Eye (tissue), 1 donor: Measurements from ENCODE around the gene NPAS3.
"Not testable (repeated sequence)": the region's sequence is repeated elsewhere in the genome, so short reads cannot be mapped to it uniquely, and the experiment has no call there.

Experiments used
- DNase-seq: peaks from one replicate; pipeline ENCODE4 v3.0.0-alpha.2; 2015

NPAS3 gene

GRCh38 chr14:33088274-33088673 is 149.6 kb downstream of the NPAS3 start:
- DNase-seq, result not testable (repeated sequence)

- DNase-seq, result no peak
Measured at GRCh38 chr14:33098016-33098415, 159.3 kb downstream of the NPAS3 start.

GRCh38 chr14:33103489-33103888 is 164.8 kb downstream of the NPAS3 start:
- no peak for DNase-seq

- DNase-seq, result no peak
Measured at GRCh38 chr14:33103966-33104365, 165.3 kb downstream of the NPAS3 start.

GRCh38 chr14:33110737-33111443 is 172.2 kb downstream of the NPAS3 start:
- no peak for DNase-seq

GRCh38 chr14:33114331-33114730 is 175.7 kb downstream of the NPAS3 start:
- DNase-seq, result peak; percentile 8

GRCh38 chr14:33118668-33119067 is 180.0 kb downstream of the NPAS3 start:
- DNase-seq, result no peak

GRCh38 chr14:33120341-33120740 is 181.7 kb downstream of the NPAS3 start:
- DNase-seq, result no peak

- no peak for DNase-seq
Measured at GRCh38 chr14:33120966-33121365, 182.3 kb downstream of the NPAS3 start.

GRCh38 chr14:33123281-33123680 is 184.6 kb downstream of the NPAS3 start:
- DNase-seq, result no peak

GRCh38 chr14:33126433-33126832 is 187.8 kb downstream of the NPAS3 start:
- no peak for DNase-seq

GRCh38 chr14:33127531-33127930 is 188.9 kb downstream of the NPAS3 start:
- DNase-seq, result no peak

- DNase-seq, result no peak
Measured at GRCh38 chr14:33131801-33132200, 193.1 kb downstream of the NPAS3 start.

- no peak for DNase-seq
Measured at GRCh38 chr14:33134162-33134561, 195.5 kb downstream of the NPAS3 start.

GRCh38 chr14:33134975-33135374 is 196.3 kb downstream of the NPAS3 start:
- no peak for DNase-seq

- DNase-seq, result no peak
Measured at GRCh38 chr14:33150666-33151428, 212.2 kb downstream of the NPAS3 start.

- no peak for DNase-seq
Measured at GRCh38 chr14:33163109-33163508, 224.4 kb downstream of the NPAS3 start.

- no peak for DNase-seq
Measured at GRCh38 chr14:33163600-33163999, 224.9 kb downstream of the NPAS3 start.

- peak; percentile 50 for DNase-seq
Measured at GRCh38 chr14:33165144-33165925, 226.7 kb downstream of the NPAS3 start.

- DNase-seq, result no peak
Measured at GRCh38 chr14:33165926-33166289, 227.2 kb downstream of the NPAS3 start.

- no peak for DNase-seq
Measured at GRCh38 chr14:33175951-33176350, 237.3 kb downstream of the NPAS3 start.

GRCh38 chr14:33184587-33184986 is 245.9 kb downstream of the NPAS3 start:
- DNase-seq, result no peak

GRCh38 chr14:33186656-33187055 is 248.0 kb downstream of the NPAS3 start:
- DNase-seq, result no peak

- DNase-seq, result no peak
Measured at GRCh38 chr14:33188880-33189279, 250.2 kb downstream of the NPAS3 start.
